Measurements from ENCODE around the gene GLRX.
"Not testable (repeated sequence)": the region's sequence is repeated elsewhere in the genome, so short reads cannot be mapped to it uniquely, and the experiment has no call there.

The GLRX gene

GRCh38 chr5:95851141-95851540 lies 28.6 kb upstream of the GLRX start:
- not testable (repeated sequence) for DNase-seq

DNA sequence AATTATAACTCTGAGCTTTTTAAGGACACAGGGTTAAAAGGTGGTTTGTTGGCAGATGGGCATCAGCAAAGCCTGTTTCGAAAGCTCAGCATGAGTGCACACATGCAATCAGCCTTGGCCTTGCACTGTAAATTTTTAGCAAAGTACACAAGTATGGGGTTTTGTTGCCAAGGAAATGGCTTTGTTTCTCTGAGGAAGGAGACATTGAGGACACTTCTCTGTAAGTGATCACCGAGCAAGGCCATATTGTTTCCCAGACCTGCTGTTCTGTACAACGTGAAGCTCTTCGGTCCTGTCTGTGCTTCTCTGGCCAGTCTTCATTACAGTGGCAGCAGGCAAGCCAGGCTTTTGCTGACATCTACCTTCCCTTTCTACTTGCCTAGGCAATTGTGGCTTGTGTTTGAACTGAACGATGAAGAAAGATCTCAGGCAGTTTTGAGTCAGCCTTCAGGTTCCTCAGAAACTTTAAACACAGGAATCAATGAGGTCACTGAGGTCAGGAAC lies 27.9 kb upstream of the GLRX start:
- DNase-seq: no peak

- no peak for DNase-seq
Measured at GRCh38 chr5:95848701-95849100, 26.2 kb upstream of the GLRX start.

DNA sequence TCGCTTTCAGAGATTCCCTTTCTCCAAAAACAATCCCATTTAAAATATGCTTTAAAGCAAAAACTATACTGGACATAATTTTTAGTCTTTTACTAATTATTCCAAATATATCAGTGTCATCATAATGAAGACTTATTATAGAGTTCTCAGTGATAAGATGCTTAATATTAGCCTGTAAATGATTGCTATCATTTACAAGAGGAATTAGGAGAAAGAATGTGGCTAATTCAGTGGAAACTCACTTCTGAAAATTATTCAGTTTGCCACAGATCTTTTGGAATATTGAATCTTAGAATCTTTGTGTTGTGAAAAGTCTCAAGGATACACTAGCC lies 24.7 kb upstream of the GLRX start:
- no peak for DNase-seq

- peak; percentile 78 for DNase-seq
Measured at GRCh38 chr5:95846554-95847260, 24.2 kb upstream of the GLRX start.

DNA sequence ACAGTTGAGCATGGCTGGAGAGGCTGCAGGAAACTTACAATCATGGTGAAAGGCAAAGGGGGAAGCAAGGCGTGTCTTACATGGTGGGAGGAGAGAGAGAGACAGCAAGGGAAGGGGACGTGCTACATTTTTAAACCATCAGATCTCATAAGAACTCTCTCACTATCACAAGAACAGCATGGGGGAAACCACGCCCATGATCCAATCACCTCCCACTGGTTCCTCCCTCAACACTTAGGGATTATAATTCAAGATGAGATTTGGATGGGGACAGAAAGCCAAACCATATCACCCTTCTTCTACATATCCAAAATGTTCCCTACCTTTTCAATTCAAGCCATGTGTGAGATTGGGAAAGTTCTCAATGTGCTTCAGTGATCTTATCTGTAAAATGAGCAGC lies 22.9 kb upstream of the GLRX start:
- DNase-seq: no peak

DNA sequence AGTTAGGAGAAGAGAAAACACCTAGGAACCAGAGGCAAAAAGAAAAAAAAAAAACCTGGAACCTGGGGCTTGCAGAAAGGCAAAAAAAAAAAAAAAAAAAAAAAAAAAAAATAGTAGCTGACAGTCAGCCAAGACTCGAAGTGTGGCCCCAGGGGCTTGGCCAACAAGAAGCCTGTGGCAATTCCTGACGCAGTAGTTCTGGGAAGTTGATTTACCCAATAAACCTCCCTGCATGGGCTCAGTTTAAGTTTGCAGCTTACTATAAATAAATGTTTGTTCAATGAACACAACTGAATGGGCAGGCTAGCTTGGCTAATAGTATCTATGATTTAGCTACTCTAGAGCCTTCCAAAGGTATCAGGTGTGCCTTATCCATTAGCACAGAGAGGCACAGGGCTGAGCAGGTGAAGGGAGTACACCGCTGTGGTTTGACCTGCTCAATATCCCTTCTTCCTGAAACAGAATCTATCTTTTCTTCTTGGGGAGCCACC lies 21.3 kb upstream of the GLRX start:
- DNase-seq: no peak

DNA sequence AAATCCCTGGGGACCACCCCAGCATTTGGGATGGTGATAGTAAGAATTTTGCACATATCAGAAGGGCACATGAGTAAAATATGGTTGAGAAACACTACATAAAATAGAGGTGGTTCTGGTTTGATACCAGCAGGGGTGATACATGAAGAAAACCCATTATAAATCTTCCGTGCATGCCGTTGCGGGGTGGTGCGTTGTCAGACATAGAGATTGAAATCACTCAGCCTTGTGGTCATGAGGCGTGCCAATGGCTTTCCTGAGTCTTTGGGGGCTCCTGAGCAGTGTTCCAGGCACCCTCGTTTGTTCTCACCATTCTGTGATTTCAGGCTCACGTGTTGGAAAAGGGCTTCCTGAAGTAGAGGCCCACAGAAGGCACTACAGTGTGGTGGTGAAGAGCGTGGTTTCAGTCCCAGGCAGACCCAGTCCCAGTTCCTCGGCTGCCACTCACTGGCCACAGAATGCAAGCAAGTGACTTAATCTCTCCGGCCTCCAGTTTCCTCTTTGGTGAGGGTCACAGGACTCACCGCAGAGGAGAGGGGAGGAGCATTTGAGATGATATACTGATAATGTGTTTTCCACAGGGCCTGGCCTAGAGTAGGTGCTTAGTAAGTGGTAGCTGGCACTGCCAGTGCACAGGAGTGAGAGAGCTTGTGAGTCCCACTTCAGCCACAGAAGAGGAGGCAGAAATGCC lies 20.5 kb upstream of the GLRX start:
- DNase-seq: peak; percentile 75

DNA sequence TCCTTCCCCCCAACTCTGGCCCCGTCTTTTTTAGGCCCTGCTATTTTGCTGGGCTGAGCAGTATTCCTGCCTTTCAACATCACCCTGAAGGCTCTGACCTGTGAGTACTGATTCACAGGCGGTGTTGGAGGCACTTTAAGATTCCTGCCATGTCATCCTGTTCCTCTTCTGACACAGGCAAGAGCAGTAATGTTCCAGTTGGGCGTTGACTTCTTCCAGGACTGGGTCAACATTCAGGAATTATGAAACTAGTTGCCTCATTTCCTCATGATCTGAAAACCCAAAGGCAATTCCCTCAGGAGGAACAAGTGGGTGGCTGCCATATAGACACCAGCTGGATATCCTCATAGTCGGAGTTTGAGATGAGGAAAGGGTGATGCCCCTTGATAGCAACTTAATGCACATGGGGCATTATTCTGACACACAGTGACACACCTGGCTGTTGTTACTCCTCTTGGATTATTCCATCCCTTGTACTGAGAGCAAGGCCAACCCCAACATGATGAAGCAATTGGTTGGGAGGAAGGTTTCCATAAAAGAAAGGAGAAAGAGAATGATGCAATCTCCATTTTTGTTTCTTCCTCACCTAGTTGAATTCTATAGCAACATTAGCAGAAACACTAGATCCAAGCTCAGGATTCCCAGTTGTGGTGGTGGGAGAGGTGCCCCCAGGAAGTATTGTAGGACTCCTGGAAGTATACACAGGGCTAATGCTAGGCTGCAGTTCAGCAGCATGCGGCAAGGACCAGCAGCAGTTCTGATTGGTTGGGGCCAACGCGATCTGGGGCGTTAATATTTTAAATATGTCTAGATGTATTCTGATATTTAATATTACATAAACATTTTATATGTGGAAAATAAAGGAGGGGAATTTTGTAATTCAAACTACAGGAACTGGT lies 19.6 kb upstream of the GLRX start:
- DNase-seq: no peak

DNA sequence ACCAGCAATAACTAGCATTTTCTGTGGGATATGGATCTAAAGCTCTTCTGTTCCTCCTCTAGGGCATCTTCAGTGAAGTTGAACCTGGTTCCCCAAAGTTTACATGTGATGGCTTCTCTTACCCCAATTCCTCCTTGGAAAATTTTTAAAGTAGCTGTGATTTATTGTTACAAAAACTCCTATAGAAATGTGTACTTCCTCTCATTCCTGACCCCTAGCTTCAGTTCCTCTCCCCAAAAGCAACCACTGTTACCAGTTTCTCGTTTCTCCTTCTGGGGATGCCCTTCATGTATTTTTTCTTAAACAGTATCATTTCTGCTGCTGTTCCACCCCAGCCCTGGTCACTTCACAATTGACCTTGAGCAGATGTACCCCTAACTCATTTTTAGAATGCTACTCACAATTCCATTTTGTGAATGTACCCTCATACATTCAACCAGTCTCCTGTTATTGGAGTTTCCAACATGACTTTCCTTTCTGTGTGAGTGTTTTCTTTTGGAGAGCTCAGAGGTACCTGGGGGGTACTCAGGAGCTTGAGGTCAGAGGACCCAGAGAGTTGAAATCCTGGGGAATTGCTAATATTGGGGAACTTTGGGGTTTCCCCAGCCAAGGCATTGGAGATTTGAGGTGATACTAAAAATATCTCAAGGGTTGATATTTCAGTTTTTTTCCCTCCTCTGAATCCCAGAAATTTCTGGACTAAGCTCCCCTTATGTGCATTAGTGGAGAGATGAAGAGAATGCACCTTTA lies 18.6 kb upstream of the GLRX start:
- DNase-seq: no peak

DNA sequence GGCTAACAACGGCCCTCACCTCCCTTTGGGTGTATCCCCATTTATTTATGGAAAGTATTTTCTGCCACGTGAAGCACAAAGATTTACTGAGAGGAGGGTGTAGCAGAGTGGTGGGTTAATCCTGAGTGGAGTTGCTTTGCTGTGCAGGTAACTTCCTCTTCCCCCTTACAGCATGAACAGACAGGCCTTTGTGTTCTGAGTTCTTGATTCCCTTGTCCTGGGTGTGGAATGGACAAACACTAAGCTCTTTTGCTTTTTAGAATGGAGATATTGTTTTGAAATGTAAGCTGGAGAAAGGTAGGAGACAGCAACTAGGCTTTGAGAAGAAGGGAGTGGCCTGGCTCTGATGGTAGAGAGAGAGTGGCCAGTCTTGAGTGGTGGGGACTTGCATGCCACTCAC lies 17.1 kb upstream of the GLRX start:
- no peak for DNase-seq

- DNase-seq: no peak
Measured at GRCh38 chr5:95838556-95838955, 16.0 kb upstream of the GLRX start.

GRCh38 chr5:95838001-95838520 lies 15.5 kb upstream of the GLRX start:
- no peak for DNase-seq

DNA sequence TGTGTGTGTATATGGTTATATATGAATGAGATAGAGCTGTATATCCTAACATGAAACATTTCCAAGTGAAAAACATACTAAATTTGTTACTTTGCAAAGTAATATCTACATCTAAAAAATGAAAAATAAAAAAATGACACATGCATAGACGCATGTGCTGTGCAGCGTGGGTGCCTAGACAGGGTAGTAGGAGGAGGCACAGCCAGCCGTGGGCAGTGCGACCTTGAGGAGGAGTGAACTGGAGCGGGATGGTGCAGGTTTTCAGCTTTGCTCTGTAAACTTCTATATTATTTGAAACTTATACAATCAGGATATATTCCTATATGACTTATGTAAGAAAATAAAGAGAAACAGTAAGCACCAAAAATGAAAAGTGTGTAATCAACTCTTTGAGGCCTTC lies 15.0 kb upstream of the GLRX start:
- no peak for DNase-seq

DNA sequence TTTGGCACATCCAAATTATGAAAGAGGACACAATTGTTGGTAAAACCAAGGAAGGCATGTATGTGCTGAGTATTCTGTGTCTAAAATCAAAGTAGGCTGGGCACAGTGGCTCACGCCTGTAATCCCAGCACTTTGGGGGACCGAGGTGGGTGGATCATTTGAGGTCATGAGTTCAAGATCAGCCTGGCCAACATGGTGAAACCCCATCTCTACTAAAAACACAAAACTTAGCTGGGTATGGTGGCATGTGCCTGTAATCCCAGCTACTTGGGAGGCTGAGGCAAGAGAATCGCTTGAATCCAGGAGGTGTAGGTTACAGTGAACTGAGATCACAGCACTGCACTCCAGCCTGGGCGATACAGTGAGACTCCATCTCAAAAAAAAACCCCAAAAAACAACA lies 14.4 kb upstream of the GLRX start:
- DNase-seq: not testable (repeated sequence)

DNA sequence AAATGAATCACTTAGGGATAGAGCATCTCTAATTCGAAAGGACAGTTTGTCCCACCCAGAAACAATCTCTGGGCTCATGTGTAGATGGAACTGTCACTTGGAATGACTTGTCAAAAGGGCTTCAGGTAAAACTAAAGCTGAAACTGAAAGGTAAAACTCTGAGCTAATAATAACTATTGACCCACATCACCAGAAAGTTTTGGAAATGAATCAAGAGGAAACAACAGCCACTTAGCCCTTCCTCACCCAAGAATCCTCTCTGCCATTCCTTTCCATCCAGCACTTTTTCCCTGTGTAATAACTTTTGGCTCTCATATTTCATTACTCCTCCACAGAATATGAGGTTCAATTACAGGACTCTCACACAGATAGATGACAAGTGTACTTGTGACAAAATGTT lies 14.0 kb upstream of the GLRX start:
- no peak for DNase-seq

DNA sequence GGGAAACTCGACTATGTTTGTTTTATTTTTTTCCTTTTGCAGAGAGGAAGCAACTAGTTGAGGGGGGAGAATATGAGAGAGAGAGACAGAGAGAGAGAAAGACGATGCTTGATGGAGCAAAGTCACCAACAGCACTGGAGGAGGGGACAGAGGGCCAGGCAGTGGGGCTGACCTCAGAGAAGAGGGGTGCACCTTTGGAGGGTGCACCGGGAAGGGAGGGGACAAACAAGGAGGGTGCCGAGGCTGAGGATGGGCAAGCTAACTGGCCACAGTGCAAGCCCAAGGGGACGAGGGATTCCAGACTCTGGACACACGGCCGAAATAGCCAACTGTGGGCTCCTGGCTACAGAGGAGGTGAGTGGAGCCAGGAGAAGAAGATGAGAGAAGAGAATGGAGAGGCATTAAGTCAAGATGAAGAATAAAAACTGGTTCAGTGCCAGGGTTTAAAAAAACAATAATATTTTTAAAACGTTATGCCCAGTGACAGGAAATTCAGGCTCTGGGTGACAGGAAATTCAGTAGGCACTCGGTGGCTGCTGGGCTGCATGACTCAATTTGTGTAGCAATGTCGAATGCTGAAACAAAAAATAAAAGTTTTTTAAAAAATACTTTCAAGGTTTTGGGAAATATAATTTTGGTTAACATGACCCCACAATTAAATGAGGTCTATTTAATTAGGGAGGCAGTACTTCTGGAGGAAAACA lies 13.3 kb upstream of the GLRX start:
- DNase-seq: peak; percentile 42

DNA sequence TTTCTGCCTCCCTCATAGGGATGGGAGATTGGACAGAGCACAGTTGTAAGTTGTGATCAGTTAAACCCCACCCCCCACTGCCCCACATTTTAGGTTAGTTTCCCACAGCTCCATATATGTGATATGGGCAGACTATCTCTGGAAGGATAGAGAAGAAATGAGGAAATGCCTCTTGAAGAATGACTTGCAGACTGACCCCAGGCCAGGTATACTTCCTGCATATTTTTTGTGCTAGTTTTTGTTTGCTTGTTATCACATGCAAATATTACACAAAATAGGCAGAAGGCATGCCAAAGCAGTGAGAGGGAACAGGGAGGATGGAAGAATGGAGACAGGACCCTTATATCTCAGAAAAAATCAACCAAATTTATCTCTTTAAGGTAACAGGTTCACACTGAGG lies 10.1 kb upstream of the GLRX start:
- DNase-seq: no peak

- DNase-seq: no peak
Measured at GRCh38 chr5:95830226-95830625, 7.7 kb upstream of the GLRX start.

- no peak for DNase-seq
Measured at GRCh38 chr5:95827892-95828246, 5.3 kb upstream of the GLRX start.

DNA sequence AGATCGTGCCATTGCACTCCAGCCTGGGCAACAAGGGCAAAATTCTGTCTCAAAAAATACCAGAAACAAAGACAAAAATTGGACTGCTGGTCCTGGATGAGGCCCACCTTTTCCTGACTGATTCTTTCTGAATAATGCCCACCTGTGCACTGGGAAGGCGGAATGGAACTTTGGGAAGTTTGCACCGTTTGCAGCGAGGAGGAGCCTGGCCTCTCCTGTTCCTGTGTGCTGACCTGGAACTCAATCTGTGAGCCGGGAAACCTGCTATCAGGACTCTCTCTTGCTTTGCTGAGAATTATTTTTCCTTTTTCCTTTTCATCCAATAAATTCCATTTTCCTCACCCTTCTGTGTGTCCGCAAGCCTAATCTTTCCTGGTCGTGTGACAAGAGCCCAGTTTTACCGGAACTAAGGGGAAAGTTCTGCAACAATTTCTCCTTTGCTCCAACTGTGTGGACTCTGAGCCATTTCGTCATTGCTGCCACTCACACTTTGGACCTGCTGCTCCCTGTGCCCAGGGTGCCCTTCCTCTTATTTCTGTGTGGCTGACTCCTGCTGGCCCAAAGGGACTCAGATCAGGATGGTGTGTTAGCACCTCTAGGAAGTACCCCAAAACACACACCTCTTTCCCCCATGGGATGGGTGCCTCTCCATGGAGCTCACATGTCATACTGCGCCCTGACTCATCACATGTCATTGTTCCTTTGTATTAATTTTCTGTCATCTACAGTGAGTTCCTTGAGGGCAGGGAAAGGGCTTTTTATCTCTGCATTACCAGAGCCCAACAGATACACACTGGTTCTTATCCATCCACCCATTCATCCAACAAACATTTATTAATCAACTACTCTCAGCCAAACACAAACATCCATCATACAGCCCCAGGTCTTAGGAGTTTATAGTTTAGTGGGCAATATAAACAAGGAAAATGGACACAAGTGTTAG lies 4.7 kb upstream of the GLRX start:
- no peak for DNase-seq

Data from CD4-positive, alpha-beta T cell treated with Interleukin-21 for 1 hour (primary cell).